ACHN (cell line): ENCODE data around the gene CHMP6.
"Not testable (repeated sequence)": the region's sequence is repeated elsewhere in the genome, so short reads cannot be mapped to it uniquely, and the experiment has no call there.

ENCODE experiments used
- DNase-seq: peaks from one replicate; pipeline ENCODE4 v3.0.0-alpha.2; 2015
- in situ Hi-C: cut with HindIII; loops from 2 replicates; pipeline ENCODE4 v1.10.0; 2017; ENCODE audit warnings: low sequenced_read_pairs, low pct_ligation_motif_present, low pct_unique_long_range_greater_than_20kb

The CHMP6 gene

DNA sequence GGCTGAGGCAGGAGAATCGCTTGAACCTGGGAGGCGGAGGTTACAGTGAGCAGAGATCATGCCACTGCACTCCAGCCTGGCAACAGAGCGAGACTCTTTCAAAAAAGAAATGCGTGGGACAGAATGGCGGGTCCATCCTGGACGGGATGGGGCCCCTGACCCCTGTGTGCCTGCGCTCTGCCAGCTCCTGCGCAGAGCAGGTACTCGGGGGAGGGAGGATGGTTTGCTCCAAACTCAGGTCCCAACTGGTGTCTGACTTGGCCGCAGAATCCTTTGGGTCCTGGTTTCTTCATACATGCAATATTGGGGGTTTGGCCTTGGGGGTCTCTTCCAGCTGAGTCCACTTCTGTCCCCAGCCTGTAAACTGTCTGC, 10.4 kb downstream of the CHMP6 start:
- in situ Hi-C loops = loop anchor here (25.0 kb wide), 1 partner anchor 110 kb away; no protein-coding TSS in a partner anchor
- no peak for DNase-seq

DNA sequence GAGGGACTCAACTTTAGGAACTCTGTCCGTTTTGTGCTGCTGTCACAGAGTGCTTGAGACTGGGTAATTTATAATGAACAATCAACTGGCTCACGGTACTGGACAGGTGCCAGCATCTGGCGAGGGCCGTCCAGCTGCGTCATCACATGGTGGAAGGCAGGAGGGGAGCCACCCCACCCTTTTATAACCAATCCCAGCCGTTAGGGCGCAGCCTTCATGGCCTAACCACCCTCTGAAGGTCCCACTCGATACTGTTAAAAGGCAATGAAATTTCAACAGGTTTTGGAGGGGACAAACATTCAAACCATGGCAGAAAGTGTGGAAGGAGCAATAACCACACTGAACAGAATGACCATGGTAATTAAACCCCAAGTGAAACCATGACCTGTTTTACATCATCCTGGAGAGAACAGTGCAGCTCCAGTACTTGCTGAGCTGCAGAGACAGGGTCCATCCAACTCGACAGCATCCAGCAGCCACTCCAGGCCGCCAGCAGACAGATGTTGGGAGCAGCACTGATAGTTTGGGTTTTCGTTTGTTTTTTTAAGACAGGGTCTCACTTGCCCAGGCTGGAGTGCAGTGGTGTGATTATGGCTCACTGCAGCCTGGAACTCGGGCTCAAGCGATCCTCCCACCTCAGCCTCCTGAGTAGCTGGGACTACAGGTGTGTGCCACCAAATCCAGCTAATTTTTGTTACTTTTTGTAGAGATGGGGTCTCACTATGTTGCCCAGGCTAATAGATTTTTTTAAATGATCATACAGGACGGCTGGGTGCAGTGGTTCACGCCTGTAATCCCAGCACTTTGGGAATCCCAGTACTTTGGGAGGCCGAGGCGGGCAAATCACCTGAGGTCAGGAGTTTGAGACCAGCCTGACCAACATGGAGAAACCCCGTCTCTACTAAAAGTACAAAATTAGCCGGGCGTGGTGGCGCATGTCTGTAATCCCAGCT, 11.0 kb downstream of the CHMP6 start:
- DNase-seq = no peak
- in situ Hi-C loops = loop anchor here (25.0 kb wide), 1 partner anchor 110 kb away; no protein-coding TSS in a partner anchor

DNA sequence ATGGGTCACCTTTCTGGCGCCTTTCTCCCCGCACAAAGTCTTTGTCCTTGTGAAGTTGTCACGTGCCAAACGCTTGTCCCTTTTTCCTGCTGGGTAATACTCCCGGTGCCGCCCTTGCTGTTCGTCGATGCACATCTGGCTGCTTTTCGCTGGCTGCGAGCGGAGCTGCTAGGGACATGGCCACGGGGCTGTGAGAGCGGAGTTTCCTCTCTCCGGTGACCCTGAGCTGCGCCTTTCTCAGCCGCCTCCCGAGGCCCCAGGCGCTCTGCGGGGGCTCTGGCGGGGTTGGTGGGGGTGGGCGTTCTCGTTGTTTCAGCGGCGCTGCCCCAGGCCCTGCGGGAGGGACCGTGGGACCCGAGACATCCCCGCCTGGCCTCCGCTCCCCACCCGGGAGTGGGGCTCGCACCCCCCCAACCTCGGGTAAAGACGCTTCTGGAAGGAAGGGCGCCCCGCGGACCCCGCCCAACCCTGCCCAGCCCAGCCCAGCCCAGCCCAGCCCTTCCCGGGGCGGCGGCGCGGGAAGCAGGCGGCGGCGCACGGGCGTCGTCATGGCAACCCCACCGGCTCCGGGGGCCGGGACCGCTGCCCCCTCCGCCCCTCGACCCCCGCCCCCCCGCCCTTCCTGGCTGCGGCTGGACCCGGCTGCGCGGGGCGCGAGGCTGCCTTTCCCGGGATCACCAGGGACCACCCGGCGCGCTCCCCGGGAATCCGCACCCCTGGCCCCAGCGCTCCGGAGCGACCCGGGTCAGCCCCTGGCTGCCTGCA, 12.3 kb downstream of the CHMP6 start:
- no peak for DNase-seq
- in situ Hi-C loops = loop anchor here (25.0 kb wide), 1 partner anchor 108 kb away; no protein-coding TSS in a partner anchor

DNA sequence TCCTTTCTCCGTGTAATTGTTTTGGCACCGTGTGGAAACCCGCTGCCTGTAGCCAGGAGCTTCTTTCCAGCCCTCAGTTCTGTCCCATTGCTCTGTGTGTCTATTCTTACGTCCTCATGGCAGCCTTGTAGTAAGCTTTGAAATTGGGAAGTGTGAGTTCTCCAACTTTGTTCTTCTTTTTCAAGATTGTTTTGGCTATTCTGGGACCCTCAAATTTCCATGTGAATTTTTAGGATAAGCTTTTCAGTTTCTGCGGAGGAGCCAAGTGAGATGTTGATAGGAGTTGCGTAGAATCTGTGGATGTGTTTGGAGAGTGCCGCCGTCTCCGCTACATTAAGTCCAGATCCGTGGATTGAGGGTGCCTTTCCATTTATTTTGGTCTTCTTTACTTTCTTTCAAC, 15.2 kb downstream of the CHMP6 start:
- no peak for DNase-seq
- in situ Hi-C loops = loop anchor here (25.0 kb wide), 1 partner anchor 105 kb away; no protein-coding TSS in a partner anchor

DNA sequence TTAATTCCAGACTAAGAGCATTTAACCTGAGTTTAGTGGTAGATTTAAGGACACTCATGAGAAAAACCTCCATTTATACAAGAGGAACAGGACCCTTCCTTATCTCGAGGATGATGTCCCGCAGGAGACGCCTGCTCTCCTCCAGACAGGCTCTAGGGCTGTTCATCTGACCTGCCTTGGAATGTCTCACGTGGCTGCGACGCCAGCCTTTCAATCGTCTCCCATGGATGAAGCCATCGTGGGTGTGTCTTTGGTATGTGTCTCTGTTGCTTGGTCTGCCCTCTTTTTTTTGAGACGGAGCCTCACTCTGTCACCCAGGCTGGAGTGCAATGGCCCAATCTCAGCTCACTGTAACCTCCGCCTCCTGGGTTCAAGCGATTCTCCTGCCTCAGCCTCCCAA, 16.5 kb downstream of the CHMP6 start:
- in situ Hi-C loops = loop anchor here (25.0 kb wide), 1 partner anchor 104 kb away; no protein-coding TSS in a partner anchor
- no peak for DNase-seq

DNA sequence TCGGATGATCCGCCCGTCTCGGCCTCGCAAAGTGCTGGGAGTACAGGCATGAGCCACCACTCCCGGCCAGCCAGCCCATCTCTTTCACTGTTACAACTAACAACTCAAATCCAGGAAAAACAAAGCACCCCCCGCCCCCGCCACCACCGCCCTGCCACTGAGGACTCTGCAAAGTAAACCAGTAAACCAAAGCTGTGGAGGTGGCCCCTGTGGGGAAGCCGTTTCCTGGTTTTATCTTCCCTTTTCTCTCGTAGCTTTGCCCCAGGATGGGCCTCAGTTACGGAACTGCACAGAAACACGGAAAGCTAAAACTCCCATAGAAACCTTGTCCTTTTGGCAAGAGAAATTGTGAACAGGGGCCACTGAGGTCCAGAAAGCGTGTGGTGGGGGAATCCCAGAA, 17.5 kb downstream of the CHMP6 start:
- no peak for DNase-seq
- in situ Hi-C loops = loop anchor here (25.0 kb wide), 1 partner anchor 103 kb away; no protein-coding TSS in a partner anchor

DNA sequence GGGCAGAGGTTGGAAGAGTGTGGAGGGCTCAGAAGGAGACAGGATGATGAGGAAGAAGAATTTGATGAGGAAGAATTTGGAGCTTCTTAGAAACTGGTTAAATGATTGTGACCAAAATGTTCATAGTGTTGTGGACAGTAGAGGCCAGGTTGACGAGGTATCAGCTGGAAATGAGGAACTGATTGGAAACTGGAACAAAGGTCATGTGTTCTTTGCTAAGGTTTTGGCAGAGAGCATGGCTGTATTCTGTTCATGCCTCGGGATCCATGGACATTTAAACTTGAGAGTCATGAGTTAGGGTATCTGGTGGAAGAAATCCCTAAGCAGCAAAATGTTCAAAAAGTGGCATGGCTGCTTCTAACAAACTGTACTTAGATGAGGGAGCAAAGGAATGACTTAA, 19.3 kb downstream of the CHMP6 start:
- no peak for DNase-seq
- in situ Hi-C loops = loop anchor here (25.0 kb wide), 1 partner anchor 101 kb away; no protein-coding TSS in a partner anchor

DNA sequence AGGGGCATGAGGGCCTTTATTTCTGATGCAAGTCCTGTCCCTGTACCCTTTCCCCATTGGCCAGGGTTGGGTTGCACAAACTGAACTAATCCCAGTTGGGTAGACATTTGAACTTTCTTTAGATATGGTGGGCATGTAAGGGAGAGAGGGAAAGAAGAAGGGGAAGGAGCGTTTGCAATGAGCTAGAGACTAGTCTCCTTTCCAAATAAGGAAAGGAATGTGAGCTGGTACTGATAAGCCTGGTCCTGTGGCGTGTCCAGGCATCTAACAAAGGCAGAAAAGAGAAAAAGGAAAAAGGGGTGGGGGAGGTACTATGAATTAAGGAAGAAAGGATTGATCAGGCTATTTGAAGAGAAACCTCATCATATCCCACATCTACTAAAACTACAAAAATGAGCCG, 20.3 kb downstream of the CHMP6 start:
- in situ Hi-C loops = loop anchor here (25.0 kb wide), 1 partner anchor 100 kb away; no protein-coding TSS in a partner anchor
- no peak for DNase-seq

DNA sequence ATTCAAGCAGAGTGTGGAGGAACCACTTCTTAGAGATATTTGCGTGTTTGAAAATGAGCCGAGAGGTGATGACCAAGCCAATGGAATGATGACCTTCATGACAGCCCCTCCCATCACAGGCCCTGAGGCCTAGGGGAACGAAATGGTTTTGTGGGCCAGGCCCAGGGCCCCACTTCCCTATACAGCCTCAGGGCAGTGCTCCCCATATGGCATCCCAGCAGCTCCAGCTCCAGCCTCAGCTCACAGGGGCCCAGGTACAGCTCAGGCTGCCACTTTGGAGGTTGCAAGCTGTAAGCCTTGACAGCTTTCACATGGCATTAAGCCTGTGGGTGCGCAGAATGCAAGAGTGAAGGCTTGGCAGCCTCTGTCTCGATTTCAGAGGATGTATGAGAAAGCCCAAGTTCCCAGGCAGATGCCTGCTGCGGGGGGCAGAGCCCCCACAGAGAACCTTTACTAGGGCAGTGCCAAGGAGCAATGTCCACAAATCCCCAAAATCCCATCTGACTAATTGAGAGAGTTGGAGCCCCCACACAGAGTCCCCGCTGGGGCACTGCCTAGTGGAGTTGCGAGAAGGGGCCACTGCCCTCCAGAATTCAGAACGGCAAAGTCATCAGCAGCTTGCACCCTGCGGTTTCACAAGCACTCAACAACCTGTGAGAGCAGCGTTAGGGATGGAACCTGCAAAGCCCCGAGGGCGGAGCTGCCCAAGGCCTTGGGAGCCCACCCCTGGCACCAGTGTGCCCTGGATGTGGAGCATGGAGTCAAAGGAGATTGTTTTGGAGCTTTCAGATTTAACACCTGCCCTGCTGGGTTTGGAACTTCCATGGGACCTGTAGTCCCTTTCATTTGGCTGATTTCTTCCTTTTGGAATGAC, 21.2 kb downstream of the CHMP6 start:
- no peak for DNase-seq
- in situ Hi-C loops = loop anchor here (25.0 kb wide), 1 partner anchor 99 kb away; no protein-coding TSS in a partner anchor

DNA sequence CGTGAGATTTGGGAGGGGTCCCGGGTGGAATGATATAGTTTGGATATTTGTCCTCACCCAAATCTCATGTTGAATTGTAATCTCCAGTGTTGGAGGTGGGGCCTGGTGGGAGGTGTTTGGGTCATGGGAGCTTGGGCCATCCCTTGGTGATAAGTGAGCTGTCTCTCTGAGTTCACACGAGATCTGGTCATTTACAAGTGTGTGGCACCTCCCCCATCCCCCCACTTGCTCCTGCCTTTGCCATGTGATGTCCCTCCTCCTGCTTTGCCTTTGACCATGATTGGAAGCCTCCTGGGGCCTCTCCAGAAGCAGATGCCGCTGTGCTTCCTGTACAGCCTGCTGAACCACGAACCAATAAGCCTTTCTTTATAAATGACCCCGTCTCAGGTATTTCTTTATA, 22.0 kb downstream of the CHMP6 start:
- in situ Hi-C loops = loop anchor here (25.0 kb wide), 1 partner anchor 99 kb away; no protein-coding TSS in a partner anchor
- DNase-seq = no peak

DNA sequence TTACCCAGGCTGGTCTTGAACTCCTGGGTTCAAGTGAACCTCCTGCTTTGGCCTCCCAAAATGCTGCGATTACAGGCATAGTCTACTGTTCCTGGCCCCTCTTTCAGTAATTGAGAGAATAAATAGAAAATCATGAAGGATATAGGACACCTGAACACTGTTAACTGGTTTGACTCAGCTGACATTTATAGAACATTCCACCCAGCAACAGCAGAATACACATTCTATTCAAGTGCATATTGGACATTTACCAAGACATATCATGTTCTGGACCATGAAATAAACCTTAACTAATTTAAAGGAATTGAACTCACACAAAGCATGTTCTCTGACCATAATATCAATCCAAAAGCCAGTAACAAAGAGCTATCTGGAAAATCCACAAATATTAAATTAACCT, 23.5 kb downstream of the CHMP6 start:
- DNase-seq = no peak
- in situ Hi-C loops = loop anchor here (25.0 kb wide), 1 partner anchor 97 kb away; no protein-coding TSS in a partner anchor

DNA sequence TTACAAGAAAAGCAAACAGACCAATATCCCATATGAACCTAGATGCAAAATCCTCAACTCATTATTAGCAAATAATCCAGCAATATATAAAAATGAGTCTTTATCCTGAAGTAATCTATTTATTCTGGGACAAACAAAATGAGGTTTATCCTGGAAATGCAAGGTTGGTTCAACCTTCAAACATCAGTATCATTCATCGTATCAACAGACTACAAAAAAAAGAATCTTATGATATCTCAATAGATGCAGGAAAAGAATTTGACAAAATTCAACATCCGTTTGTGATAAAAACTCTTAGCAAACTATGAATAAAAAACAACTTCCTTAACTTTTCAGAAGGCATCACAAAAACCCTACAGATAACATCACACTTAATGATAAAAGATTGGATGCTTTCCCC, 24.9 kb downstream of the CHMP6 start:
- in situ Hi-C loops = loop anchor here (25.0 kb wide), 1 partner anchor 96 kb away; no protein-coding TSS in a partner anchor
- no peak for DNase-seq

DNA sequence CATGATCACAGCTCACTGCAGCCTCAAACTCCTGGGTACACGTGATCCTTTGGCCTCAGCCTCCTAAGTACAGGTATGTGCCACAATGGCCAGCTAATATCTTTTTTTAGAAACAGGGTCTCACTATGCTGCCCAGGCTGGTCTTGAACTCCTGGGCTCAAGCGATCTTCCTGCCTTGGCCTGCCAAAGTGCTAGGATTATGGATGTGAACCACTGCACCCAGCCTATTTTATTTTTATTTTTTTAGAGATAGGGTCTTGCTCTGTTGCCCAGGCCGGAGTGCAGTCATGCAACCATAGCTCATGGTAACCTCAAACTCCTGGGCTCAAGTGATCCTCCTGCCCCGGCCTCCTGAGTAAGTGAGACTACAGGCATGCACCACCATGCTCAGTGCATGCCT, 25.7 kb downstream of the CHMP6 start:
- DNase-seq = not testable (repeated sequence)
- in situ Hi-C loops = loop anchor here (25.0 kb wide), 1 partner anchor 95 kb away; no protein-coding TSS in a partner anchor

DNA sequence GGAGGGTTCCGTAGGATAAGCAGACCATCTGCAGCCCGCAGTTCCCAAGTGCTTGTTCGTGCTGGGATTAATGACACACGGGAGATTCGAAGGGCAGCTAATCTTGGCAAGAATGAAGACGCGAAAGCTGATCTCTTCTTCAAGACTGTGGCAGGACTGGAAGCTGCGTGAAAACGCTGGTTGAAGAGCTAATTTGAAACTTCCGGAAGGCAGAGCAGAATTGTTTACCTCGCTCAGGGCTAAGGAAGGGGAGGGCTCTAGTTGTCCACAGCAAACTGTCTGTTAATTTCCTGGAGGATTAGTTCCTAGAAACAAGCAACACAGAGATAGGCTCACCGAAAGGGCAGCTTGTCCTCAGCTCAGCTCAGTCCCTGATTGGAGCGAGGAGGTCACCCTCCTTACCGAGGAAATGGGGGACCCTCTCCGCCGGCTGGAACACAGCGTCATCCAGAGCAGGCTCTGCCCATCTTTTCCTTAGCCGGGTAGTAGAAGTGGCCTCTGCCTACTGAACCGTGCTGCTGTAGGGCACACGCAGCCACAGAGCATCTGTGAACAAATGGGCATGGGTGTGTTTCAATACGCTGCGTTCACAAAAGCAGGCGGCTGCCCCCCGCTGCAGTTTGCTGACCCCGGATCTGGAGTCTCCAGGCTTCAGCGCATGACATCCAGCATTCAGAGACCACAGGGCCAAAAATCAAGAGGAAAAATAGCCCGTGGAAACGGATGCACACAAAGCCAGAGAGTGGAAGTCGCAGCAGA, 26.6 kb downstream of the CHMP6 start:
- in situ Hi-C loops = loop anchor here (25.0 kb wide), 1 partner anchor 94 kb away; no protein-coding TSS in a partner anchor
- DNase-seq = no peak

DNA sequence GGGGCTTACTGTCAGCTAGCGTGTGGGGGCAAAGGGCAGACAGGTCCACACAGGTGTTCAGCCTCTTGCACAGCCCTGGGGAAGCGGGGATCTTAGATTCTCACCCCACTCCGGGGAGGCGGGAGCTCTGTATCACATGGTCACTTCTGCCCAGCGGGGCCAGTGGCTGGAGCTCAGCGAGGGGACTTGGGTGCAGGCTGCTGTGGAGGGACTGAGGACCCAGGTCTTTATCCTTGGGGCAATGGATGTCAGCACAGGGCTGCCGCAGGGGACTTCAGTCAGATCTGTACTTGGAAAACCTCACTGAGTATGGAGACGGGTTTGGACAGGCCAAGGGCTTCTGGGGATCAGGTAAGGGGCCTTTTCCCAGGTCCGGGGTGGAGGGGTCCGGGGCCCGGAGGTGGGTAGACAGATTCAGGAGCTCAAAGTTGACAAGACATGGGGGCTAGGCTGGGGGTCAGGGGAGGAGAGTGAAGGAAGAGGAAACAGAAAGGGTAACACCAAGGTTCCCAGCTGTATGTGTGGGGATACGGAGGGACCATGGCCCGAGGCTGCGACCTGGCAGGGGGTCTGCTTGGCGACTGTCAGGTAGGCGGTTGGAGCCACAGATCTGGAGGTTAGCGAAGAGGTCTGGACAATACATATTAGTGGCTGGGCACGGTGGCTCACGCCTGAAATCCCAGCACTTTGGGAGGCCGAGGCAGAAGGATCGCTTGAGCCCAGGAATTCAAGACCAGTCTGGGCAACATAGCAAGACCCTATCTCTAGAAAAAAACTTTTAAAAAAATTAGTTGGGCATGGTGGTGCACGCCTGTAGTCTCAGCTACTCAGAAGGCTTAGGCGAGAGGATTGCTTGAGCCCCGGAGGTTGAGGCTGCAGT, 28.2 kb downstream of the CHMP6 start:
- no peak for DNase-seq
- in situ Hi-C loops = loop anchor here (25.0 kb wide), 1 partner anchor 92 kb away; no protein-coding TSS in a partner anchor

DNA sequence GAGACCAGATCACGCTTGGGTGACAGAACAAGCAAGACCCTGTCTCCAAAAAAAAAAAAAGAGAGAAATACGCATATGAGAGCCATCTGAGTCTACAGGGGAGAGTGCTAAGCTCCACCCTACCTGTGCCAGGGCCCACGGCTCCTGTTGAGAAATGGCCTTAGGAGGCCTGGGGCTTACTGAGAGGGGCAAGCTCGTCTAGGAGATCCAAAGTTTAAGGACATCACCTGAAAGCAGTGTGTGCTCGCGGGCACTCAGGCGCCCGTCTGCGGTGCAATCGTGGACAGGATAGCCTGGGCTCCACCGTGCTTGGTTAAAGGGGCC, 28.8 kb downstream of the CHMP6 start:
- in situ Hi-C loops = loop anchor here (25.0 kb wide), 1 partner anchor 92 kb away; no protein-coding TSS in a partner anchor
- no peak for DNase-seq
